ENCODE results near the gene HACD3.

The HACD3 gene

GRCh38 chr15:65578904-65579728 is 48.9 kb downstream of the HACD3 start:
- H2AFZ ChIP-seq: no peak overlapping the region
- H3K27ac ChIP-seq: no peak overlapping the region
- H3K79me2 ChIP-seq: no peaks in the 10 kb centered on the region
- H3K9ac ChIP-seq: no peak overlapping the region
- H3K4me3 ChIP-seq (ENCODE audit: low read depth, low read length): no peak overlapping the region
- no peaks in the 10 kb centered on the region for H3K9me3 ChIP-seq (ENCODE audit: control insufficient read depth, low read length)
- no peaks in the 10 kb centered on the region for H3K27me3 ChIP-seq (ENCODE audit: control insufficient read depth, insufficient read depth, low read length)
- no peaks in the 10 kb centered on the region for H3K4me1 ChIP-seq
- H3K36me3 ChIP-seq (ENCODE audit: control insufficient read depth, insufficient read depth, low read length): no peaks in the 10 kb centered on the region
- no peak for TF ChIP-seq CTCF (IDR thresholded peaks at IDR 0.05)
- H3K4me2 ChIP-seq (ENCODE audit: low read length): no peak overlapping the region

- H3K9me3 ChIP-seq (ENCODE audit: control insufficient read depth, low read length): no peaks in the 10 kb centered on the region
- no peak overlapping the region for H2AFZ ChIP-seq
- no peaks in the 10 kb centered on the region for H3K27me3 ChIP-seq (ENCODE audit: control insufficient read depth, insufficient read depth, low read length)
- no peak overlapping the region for H3K9ac ChIP-seq
- no peaks in the 10 kb centered on the region for H3K4me1 ChIP-seq
- H3K79me2 ChIP-seq: no peaks in the 10 kb centered on the region
- no peak overlapping the region for H3K4me2 ChIP-seq (ENCODE audit: low read length)
- H3K4me3 ChIP-seq (ENCODE audit: low read depth, low read length): no peak overlapping the region
- TF ChIP-seq CTCF (IDR thresholded peaks at IDR 0.05): no peak
- H3K27ac ChIP-seq: no peak overlapping the region
- H3K36me3 ChIP-seq (ENCODE audit: control insufficient read depth, insufficient read depth, low read length): no peaks in the 10 kb centered on the region
Measured at GRCh38 chr15:65579762-65580161, 49.5 kb downstream of the HACD3 start.

- Histone ChIP-seq H3K27ac (no peak overlapping the region), H3K9me3 (ENCODE audit: control insufficient read depth, low read length) (no peaks in the 10 kb centered on the region), H3K79me2 (no peaks in the 10 kb centered on the region), H3K36me3 (ENCODE audit: control insufficient read depth, insufficient read depth, low read length) (no peaks in the 10 kb centered on the region), H3K4me2 (ENCODE audit: low read length) (no peak overlapping the region), H3K9ac (no peak overlapping the region), H3K4me1 (no peaks in the 10 kb centered on the region), H3K4me3 (ENCODE audit: low read depth, low read length) (no peak overlapping the region), H3K27me3 (ENCODE audit: control insufficient read depth, insufficient read depth, low read length) (no peaks in the 10 kb centered on the region), H2AFZ (no peak overlapping the region)
- TF ChIP-seq CTCF (IDR thresholded peaks at IDR 0.05): no peak
Measured at GRCh38 chr15:65580287-65580686, 50.0 kb downstream of the HACD3 start.

GRCh38 chr15:65583701-65584100 is 53.4 kb downstream of the HACD3 start:
- Histone ChIP-seq H3K36me3 (ENCODE audit: control insufficient read depth, insufficient read depth, low read length) (no peaks in the 10 kb centered on the region), H3K27ac (peak overlapping the region; percentile 47), H3K9ac (no peak overlapping the region), H3K79me2 (no peaks in the 10 kb centered on the region), H3K4me2 (ENCODE audit: low read length) (no peak overlapping the region), H3K9me3 (ENCODE audit: control insufficient read depth, low read length) (no peaks in the 10 kb centered on the region), H3K4me1 (no peaks in the 10 kb centered on the region), H2AFZ (no peak overlapping the region), H3K4me3 (ENCODE audit: low read depth, low read length) (no peak overlapping the region), H3K27me3 (ENCODE audit: control insufficient read depth, insufficient read depth, low read length) (no peaks in the 10 kb centered on the region)
- TF ChIP-seq CTCF (IDR thresholded peaks at IDR 0.05): no peak

GRCh38 chr15:65584241-65584640 is 54.0 kb downstream of the HACD3 start:
- no peaks in the 10 kb centered on the region for H3K36me3 ChIP-seq (ENCODE audit: control insufficient read depth, insufficient read depth, low read length)
- no peak overlapping the region for H3K9ac ChIP-seq
- H3K4me3 ChIP-seq (ENCODE audit: low read depth, low read length): no peak overlapping the region
- no peaks in the 10 kb centered on the region for H3K79me2 ChIP-seq
- no peak overlapping the region for H2AFZ ChIP-seq
- H3K27ac ChIP-seq: peak overlapping the region; percentile 47
- no peaks in the 10 kb centered on the region for H3K9me3 ChIP-seq (ENCODE audit: control insufficient read depth, low read length)
- no peaks in the 10 kb centered on the region for H3K4me1 ChIP-seq
- no peak overlapping the region for H3K4me2 ChIP-seq (ENCODE audit: low read length)
- no peak for TF ChIP-seq CTCF (IDR thresholded peaks at IDR 0.05)
- H3K27me3 ChIP-seq (ENCODE audit: control insufficient read depth, insufficient read depth, low read length): no peaks in the 10 kb centered on the region
